WTC11 (cell line): ENCODE data around the gene RAB17. TPM values are rescaled to one million over a fixed set of nuclear protein-coding genes. Genes with fewer than 3 reads are reported as not detected.

Source experiments
- ATAC-seq: fragments of 200-7000 bp; cut with Tn5 transposase; 2 replicates; pipeline ENCODE4 v1.10.0; 2021; ENCODE audit warnings: mild to moderate bottlenecking, moderate library complexity
- CTCF ChIA-PET: fragments of 300-600 bp; sonication (Branson Sonifier 250); formaldehyde crosslinking; loops from one replicate; lab custom pipeline; 2021; ENCODE audit warnings: antibody characterized with exemption; lab: Charles Lee
- POLR2A ChIA-PET: fragments of 350-600 bp; sonication (Branson Sonifier 250); formaldehyde crosslinking; loops from one replicate; lab custom pipeline; 2021; ENCODE audit warnings: antibody characterized with exemption; lab: Charles Lee
- DNase-seq: peaks from one replicate; pipeline ENCODE4 v3.0.0; 2021; ENCODE audit warnings: low spot score
- H3K27ac Mint-ChIP-seq: 2 replicates; pipeline ENCODE4 v1.8.0; 2021; ENCODE audit warnings: mixed read lengths
- H3K27me3 Mint-ChIP-seq: 2 replicates; pipeline ENCODE4 v1.8.0; 2021; ENCODE audit warnings: low read depth, mild to moderate bottlenecking, moderate library complexity, mixed read lengths
- H3K36me3 Mint-ChIP-seq: 2 replicates; pipeline ENCODE4 v1.8.0; 2021; ENCODE audit warnings: mixed read lengths
- H3K4me1 Mint-ChIP-seq: 2 replicates; pipeline ENCODE4 v1.8.0; 2022; ENCODE audit warnings: mixed read lengths
- H3K4me3 Mint-ChIP-seq: 2 replicates; pipeline ENCODE4 v1.8.0; 2021; ENCODE audit warnings: mild to moderate bottlenecking, moderate library complexity, mixed read lengths
- H3K9me3 Mint-ChIP-seq: 2 replicates; pipeline ENCODE4 v1.8.0; 2021; ENCODE audit warnings: mixed read lengths
- AR ChIP-seq: fragments of 250-450 bp; sonication (Bioruptor Pico); IDR thresholded peaks from 2 replicates; pipeline ENCODE4 v1.9.0; 2021; ENCODE audit warnings: mild to moderate bottlenecking
- E2F5 ChIP-seq: sonication (generic); formaldehyde crosslinking; IDR thresholded peaks from 2 replicates; pipeline ENCODE4 v1.8.1; 2022; ENCODE audit warnings: mild to moderate bottlenecking, moderate library complexity, missing genetic modification reagents
- ELF4 ChIP-seq: sonication (generic); formaldehyde crosslinking; IDR thresholded peaks from 2 replicates; pipeline ENCODE4 v1.8.1; 2022; ENCODE audit warnings: low read depth, mild to moderate bottlenecking, moderate library complexity, missing genetic modification reagents
- GRHL2 ChIP-seq: fragments of 250-450 bp; sonication (Bioruptor Pico); IDR thresholded peaks from 2 replicates; pipeline ENCODE4 v1.8.0; 2022; ENCODE audit warnings: mild to moderate bottlenecking, moderate library complexity; ENCODE audit not compliant: insufficient replicate concordance, severe bottlenecking
- IRF1 ChIP-seq: sonication (generic); formaldehyde crosslinking; IDR thresholded peaks from 2 replicates; pipeline ENCODE4 v1.8.0; 2023; ENCODE audit warnings: missing genetic modification reagents
- IRF2 ChIP-seq: sonication (generic); formaldehyde crosslinking; IDR thresholded peaks from 2 replicates; pipeline ENCODE4 v1.8.0; 2022; ENCODE audit warnings: low read depth, missing genetic modification reagents, borderline replicate concordance
- MYBL2 ChIP-seq: sonication (generic); formaldehyde crosslinking; IDR thresholded peaks from 2 replicates; pipeline ENCODE4 v1.8.1; 2023; ENCODE audit warnings: mild to moderate bottlenecking, moderate library complexity, missing genetic modification reagents
- NFE2L1 ChIP-seq: sonication (generic); formaldehyde crosslinking; IDR thresholded peaks from 2 replicates; pipeline ENCODE4 v1.8.1; 2023; ENCODE audit warnings: missing genetic modification reagents
- RELA ChIP-seq: sonication (generic); formaldehyde crosslinking; IDR thresholded peaks from 2 replicates; pipeline ENCODE4 v1.8.1; 2022; ENCODE audit warnings: missing genetic modification reagents, mild to moderate bottlenecking, borderline replicate concordance
- TCF7 ChIP-seq: sonication (generic); formaldehyde crosslinking; IDR thresholded peaks from 2 replicates; pipeline ENCODE4 v1.8.0; 2022; ENCODE audit warnings: mild to moderate bottlenecking, low read depth, missing genetic modification reagents, moderate library complexity
- TEAD1 ChIP-seq: sonication (generic); formaldehyde crosslinking; IDR thresholded peaks from 2 replicates; pipeline ENCODE4 v1.8.0; 2022; ENCODE audit warnings: mild to moderate bottlenecking, missing genetic modification reagents
- ZNF219 ChIP-seq: sonication (generic); formaldehyde crosslinking; IDR thresholded peaks from 2 replicates; pipeline ENCODE4 v1.8.0; 2023; ENCODE audit warnings: missing genetic modification reagents, mild to moderate bottlenecking, borderline replicate concordance
- ZNF396 ChIP-seq: fragments of 250-450 bp; sonication (Bioruptor Pico); IDR thresholded peaks from 2 replicates; pipeline ENCODE4 v1.8.0; 2021; ENCODE audit warnings: mild to moderate bottlenecking, moderate library complexity, borderline replicate concordance
- total RNA-seq: library from RNA; stranded (reverse); gene quantifications from 3 replicates; pipeline ENCODE4 v1.2.3, GENCODE V29; 2021
- TF ChIP-seq, protein P1 (sequence below): sonication (generic); formaldehyde crosslinking; IDR thresholded peaks from 2 replicates; pipeline ENCODE4 v1.8.1; 2023; ENCODE audit warnings: mild to moderate bottlenecking, missing genetic modification reagents, borderline replicate concordance
- TF ChIP-seq, protein P2 (sequence below): sonication (generic); formaldehyde crosslinking; IDR thresholded peaks from 2 replicates; pipeline ENCODE4 v1.8.1; 2022; ENCODE audit warnings: mild to moderate bottlenecking, missing genetic modification reagents, moderate library complexity, borderline replicate concordance
- TF ChIP-seq, protein P3 (sequence below): sonication (generic); formaldehyde crosslinking; IDR thresholded peaks from 2 replicates; pipeline ENCODE4 v1.8.0; 2023; ENCODE audit warnings: missing genetic modification reagents, mild to moderate bottlenecking, borderline replicate concordance

RAB17 gene
- total RNA-seq, 1 experiment from 2014 or later = 140 TPM

GRCh38 chr2:237549643-237550415 lies 40.7 kb downstream of the RAB17 start:
- H3K9me3 Mint-ChIP-seq = peaks cover 25% of the 10 kb centered on the region
- DNase-seq (no peak), ATAC-seq (no peak)
- H3K4me1 Mint-ChIP-seq = peaks cover 13% of the 10 kb centered on the region
- TF ChIP-seq, protein P1, sequence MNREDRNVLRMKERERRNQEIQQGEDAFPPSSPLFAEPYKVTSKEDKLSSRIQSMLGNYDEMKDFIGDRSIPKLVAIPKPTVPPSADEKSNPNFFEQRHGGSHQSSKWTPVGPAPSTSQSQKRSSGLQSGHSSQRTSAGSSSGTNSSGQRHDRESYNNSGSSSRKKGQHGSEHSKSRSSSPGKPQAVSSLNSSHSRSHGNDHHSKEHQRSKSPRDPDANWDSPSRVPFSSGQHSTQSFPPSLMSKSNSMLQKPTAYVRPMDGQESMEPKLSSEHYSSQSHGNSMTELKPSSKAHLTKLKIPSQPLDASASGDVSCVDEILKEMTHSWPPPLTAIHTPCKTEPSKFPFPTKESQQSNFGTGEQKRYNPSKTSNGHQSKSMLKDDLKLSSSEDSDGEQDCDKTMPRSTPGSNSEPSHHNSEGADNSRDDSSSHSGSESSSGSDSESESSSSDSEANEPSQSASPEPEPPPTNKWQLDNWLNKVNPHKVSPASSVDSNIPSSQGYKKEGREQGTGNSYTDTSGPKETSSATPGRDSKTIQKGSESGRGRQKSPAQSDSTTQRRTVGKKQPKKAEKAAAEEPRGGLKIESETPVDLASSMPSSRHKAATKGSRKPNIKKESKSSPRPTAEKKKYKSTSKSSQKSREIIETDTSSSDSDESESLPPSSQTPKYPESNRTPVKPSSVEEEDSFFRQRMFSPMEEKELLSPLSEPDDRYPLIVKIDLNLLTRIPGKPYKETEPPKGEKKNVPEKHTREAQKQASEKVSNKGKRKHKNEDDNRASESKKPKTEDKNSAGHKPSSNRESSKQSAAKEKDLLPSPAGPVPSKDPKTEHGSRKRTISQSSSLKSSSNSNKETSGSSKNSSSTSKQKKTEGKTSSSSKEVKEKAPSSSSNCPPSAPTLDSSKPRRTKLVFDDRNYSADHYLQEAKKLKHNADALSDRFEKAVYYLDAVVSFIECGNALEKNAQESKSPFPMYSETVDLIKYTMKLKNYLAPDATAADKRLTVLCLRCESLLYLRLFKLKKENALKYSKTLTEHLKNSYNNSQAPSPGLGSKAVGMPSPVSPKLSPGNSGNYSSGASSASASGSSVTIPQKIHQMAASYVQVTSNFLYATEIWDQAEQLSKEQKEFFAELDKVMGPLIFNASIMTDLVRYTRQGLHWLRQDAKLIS = no peak
- no peak for TF ChIP-seq IRF1
- TF ChIP-seq ZNF396 (CRISPR knock-in tag) = no peak
- TF ChIP-seq, protein P2, sequence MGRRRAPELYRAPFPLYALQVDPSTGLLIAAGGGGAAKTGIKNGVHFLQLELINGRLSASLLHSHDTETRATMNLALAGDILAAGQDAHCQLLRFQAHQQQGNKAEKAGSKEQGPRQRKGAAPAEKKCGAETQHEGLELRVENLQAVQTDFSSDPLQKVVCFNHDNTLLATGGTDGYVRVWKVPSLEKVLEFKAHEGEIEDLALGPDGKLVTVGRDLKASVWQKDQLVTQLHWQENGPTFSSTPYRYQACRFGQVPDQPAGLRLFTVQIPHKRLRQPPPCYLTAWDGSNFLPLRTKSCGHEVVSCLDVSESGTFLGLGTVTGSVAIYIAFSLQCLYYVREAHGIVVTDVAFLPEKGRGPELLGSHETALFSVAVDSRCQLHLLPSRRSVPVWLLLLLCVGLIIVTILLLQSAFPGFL = no peak
- no peak for TF ChIP-seq RELA (CRISPR knock-in tag)
- TF ChIP-seq, protein P3, sequence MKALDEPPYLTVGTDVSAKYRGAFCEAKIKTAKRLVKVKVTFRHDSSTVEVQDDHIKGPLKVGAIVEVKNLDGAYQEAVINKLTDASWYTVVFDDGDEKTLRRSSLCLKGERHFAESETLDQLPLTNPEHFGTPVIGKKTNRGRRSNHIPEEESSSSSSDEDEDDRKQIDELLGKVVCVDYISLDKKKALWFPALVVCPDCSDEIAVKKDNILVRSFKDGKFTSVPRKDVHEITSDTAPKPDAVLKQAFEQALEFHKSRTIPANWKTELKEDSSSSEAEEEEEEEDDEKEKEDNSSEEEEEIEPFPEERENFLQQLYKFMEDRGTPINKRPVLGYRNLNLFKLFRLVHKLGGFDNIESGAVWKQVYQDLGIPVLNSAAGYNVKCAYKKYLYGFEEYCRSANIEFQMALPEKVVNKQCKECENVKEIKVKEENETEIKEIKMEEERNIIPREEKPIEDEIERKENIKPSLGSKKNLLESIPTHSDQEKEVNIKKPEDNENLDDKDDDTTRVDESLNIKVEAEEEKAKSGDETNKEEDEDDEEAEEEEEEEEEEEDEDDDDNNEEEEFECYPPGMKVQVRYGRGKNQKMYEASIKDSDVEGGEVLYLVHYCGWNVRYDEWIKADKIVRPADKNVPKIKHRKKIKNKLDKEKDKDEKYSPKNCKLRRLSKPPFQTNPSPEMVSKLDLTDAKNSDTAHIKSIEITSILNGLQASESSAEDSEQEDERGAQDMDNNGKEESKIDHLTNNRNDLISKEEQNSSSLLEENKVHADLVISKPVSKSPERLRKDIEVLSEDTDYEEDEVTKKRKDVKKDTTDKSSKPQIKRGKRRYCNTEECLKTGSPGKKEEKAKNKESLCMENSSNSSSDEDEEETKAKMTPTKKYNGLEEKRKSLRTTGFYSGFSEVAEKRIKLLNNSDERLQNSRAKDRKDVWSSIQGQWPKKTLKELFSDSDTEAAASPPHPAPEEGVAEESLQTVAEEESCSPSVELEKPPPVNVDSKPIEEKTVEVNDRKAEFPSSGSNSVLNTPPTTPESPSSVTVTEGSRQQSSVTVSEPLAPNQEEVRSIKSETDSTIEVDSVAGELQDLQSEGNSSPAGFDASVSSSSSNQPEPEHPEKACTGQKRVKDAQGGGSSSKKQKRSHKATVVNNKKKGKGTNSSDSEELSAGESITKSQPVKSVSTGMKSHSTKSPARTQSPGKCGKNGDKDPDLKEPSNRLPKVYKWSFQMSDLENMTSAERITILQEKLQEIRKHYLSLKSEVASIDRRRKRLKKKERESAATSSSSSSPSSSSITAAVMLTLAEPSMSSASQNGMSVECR (CRISPR knock-in tag) = no peak
- TF ChIP-seq GRHL2 (CRISPR knock-in tag) = no peak
- TF ChIP-seq IRF2 (CRISPR knock-in tag) = no peak
- no peak for TF ChIP-seq E2F5 (CRISPR knock-in tag)
- no peak for TF ChIP-seq ZNF219 (CRISPR knock-in tag)
- no peak for TF ChIP-seq TEAD1 (CRISPR knock-in tag)
- no peak for TF ChIP-seq NFE2L1
- no peak for TF ChIP-seq TCF7 (CRISPR knock-in tag)
- no peak for TF ChIP-seq AR (CRISPR knock-in tag)
- no peak for TF ChIP-seq MYBL2 (CRISPR knock-in tag)
- TF ChIP-seq ELF4 (CRISPR knock-in tag) = no peak
- CTCF ChIA-PET = interaction anchor here (0.5 to 6.0 kb wide), 6 partner anchors 23 to 159 kb away, joined by 3 to 54 read pairs (median 7); no protein-coding TSS in a partner anchor
- H3K27me3 Mint-ChIP-seq = no peaks in the 10 kb centered on the region
- no peak overlapping the region for H3K27ac Mint-ChIP-seq
- no peak overlapping the region for H3K4me3 Mint-ChIP-seq
- POLR2A ChIA-PET = no interaction called here
- H3K36me3 Mint-ChIP-seq = peaks cover 26% of the 10 kb centered on the region
